Psoas muscle (tissue), 8 donors: ENCODE data around the gene SHC3. TPM values are rescaled to one million over a fixed set of nuclear protein-coding genes. Genes with fewer than 3 reads are reported as not detected.

Experiments used
- ATAC-seq, 4 donors: fragments of 200-7000 bp; cut with Tn5 transposase; one replicate each; pipeline ENCODE4 v1.9.1; 2020; ENCODE audit warnings: moderate library complexity in 3 of 4, mild to moderate bottlenecking in 2 of 4
- DNase-seq, 2 donors: peaks; one replicate each; pipeline ENCODE4 v3.0.0-alpha.2; 2020
- H3K27ac ChIP-seq: fragments of 200-600 bp; one replicate; pipeline ENCODE4 v1.8.0; 2022
- H3K27me3 ChIP-seq, 3 donors: fragments of 200-600 bp in 1 of 3; one replicate each; pipeline versions ENCODE4 v1.6.1 to v1.8.0; 2013 to 2022; ENCODE audit warnings: low read length in 2 of 3, mild to moderate bottlenecking in 2 of 3, moderate library complexity in 1 of 3; ENCODE audit not compliant: insufficient read depth in 3 of 3
- H3K36me3 ChIP-seq, 2 donors: fragments of 200-600 bp in 1 of 2; one replicate each; pipeline versions ENCODE4 v1.6.1 to v1.8.0; 2013 to 2022; ENCODE audit warnings: low read depth in 1 of 2, mild to moderate bottlenecking in 1 of 2, moderate library complexity in 1 of 2; ENCODE audit not compliant: insufficient read depth in 1 of 2
- H3K4me1 ChIP-seq: fragments of 200-600 bp; one replicate; pipeline ENCODE4 v1.8.0; 2022
- H3K4me3 ChIP-seq: fragments of 200-600 bp; one replicate; pipeline ENCODE4 v1.8.0; 2022; ENCODE audit warnings: mild to moderate bottlenecking
- H3K9me3 ChIP-seq: fragments of 200-600 bp; one replicate; pipeline ENCODE4 v1.8.0; 2022
- CTCF ChIP-seq: fragments of 200-600 bp; IDR thresholded peaks from one replicate; pipeline ENCODE4 v1.8.0; 2022; ENCODE audit warnings: antibody characterized with exemption
- WGBS, 3 donors: extraction: QIAGEN DNeasy Blood & Tissue Kit; methylation state at CpG; one replicate each; pipeline versions ENCODE4 v1.1.6 to v1.1.7; 2013; 5-methylcytosine and 5-hydroxymethylcytosine counted together
- intact Hi-C, 2 donors: fragments of 100-400 bp; cut with DNase I; formaldehyde crosslinking; loops; one replicate each; pipeline versions ENCODE4 v1.11.0 to v1.14.2; 2022
- polyA plus RNA-seq, 3 donors: library from polyadenylated mRNA; stranded (reverse); fragments of 200-250 nt; gene quantifications; one replicate each; pipeline ENCODE4 v1.2.3, GENCODE V29; 2013
- total RNA-seq, 4 donors: library from RNA; stranded (reverse); fragmentation: NEBNext Ultra II Directional in 2 of 4; extraction: Animal tissue kit (Norgen Biotek cat#: 25700) in 2 of 4; gene quantifications; one replicate each; pipeline versions ENCODE4 v1.2.1 to v1.2.4, GENCODE V29; 2021 to 2023
- donor health status: healthy with polysubstance abuse.
- donor health status: DM: no; HTN: no; CAD: no; lungs with moderate emphysema.
- donor health status: Bipolar disorder and iron deficiency.
- donor health status: healthy.
- donor health status: DM: yes; HTN: yes; CAD: no.
- donor health status: DM: no; HTN: no; CAD: no.
- donor health status: DM: no; HTN: no; CAD: no.
- donor health status: DM: yes; HTN: yes; CAD: no.

SHC3 gene
- total and polyA plus RNA-seq, 7 donors: 0.04 to 0.71 (median 0.20) TPM

GRCh38 chr9:89204801-89205200, 26.2 kb upstream of the SHC3 start:
- H3K4me3 ChIP-seq: no peak overlapping the region
- DNase-seq (no peak), ATAC-seq (no peak)
- TF ChIP-seq CTCF: no peak
- 74 to 83% (median 81%) methylated on average over 5 of the region's 5 CpGs for WGBS, 3 donors
- H3K27ac ChIP-seq: no peak overlapping the region
- no peaks in the 10 kb centered on the region for H3K9me3 ChIP-seq
- intact Hi-C loops: no loop called here
- no peaks in the 10 kb centered on the region for H3K4me1 ChIP-seq
- H3K27me3 ChIP-seq: no peaks in the 10 kb centered on the region
- no peaks in the 10 kb centered on the region for H3K36me3 ChIP-seq

GRCh38 chr9:89195131-89195797, 16.6 kb upstream of the SHC3 start:
- WGBS, 3 donors: 72 to 81% (median 74%) methylated on average over 5 of the region's 5 CpGs
- intact Hi-C loops: no loop called here
- Histone ChIP-seq H3K9me3 (peaks cover 15% of the 10 kb centered on the region), H3K27ac (no peak overlapping the region), H3K36me3 (no peaks in the 10 kb centered on the region), H3K4me1 (no peaks in the 10 kb centered on the region), H3K27me3 (no peaks in the 10 kb centered on the region), H3K4me3 (no peak overlapping the region)
- TF ChIP-seq CTCF: no peak
- DNase-seq: no peak
- ATAC-seq: no peak

GRCh38 chr9:89194421-89195130, 16.0 kb upstream of the SHC3 start:
- TF ChIP-seq CTCF: no peak
- Histone ChIP-seq H3K27me3 (no peaks in the 10 kb centered on the region), H3K27ac (no peak overlapping the region), H3K4me1 (no peaks in the 10 kb centered on the region), H3K4me3 (no peak overlapping the region), H3K9me3 (peaks cover 15% of the 10 kb centered on the region), H3K36me3 (no peaks in the 10 kb centered on the region)
- WGBS, 3 donors: 86 to 94% (median 92%) methylated on average over 4 of the region's 4 CpGs
- DNase-seq: no peak
- ATAC-seq: no peak
- intact Hi-C loops: no loop called here

- no peak for TF ChIP-seq CTCF
- ATAC-seq (no peak), DNase-seq (no peak)
- H3K36me3 ChIP-seq: no peaks in the 10 kb centered on the region
- no peak overlapping the region for H3K27ac ChIP-seq
- H3K4me1 ChIP-seq: no peaks in the 10 kb centered on the region
- H3K27me3 ChIP-seq: no peaks in the 10 kb centered on the region
- no peak overlapping the region for H3K4me3 ChIP-seq
- intact Hi-C loops: no loop called here
- H3K9me3 ChIP-seq: no peaks in the 10 kb centered on the region
Observed at GRCh38 chr9:89191004-89191403, 12.4 kb upstream of the SHC3 start.
